CD4-positive, alpha-beta T cell (primary cell): ENCODE measurements around the gene TNFRSF18. TPM values are rescaled to one million over a fixed set of nuclear protein-coding genes. Genes with fewer than 3 reads are reported as not detected.
"Not testable (repeated sequence)": the region's sequence is repeated elsewhere in the genome, so short reads cannot be mapped to it uniquely, and the experiment has no call there.

Experiments used
- ATAC-seq: fragments of 200-7000 bp; cut with Tn5 transposase; one replicate; pipeline ENCODE4 v1.10.0; 2022; ENCODE audit warnings: mild to moderate bottlenecking; ENCODE audit not compliant: poor library complexity
- CTCF ChIA-PET: fragments of 350-600 bp; sonication (Branson Sonifier 250); formaldehyde crosslinking; loops from one replicate; lab custom pipeline; 2021; ENCODE audit warnings: antibody characterized with exemption, inconsistent platforms; lab: Charles Lee
- POLR2A ChIA-PET: fragments of 350-600 bp; sonication (Branson Sonifier 250); formaldehyde crosslinking; loops from one replicate; lab custom pipeline; 2021; ENCODE audit warnings: antibody characterized with exemption, inconsistent platforms; lab: Charles Lee
- DNase-seq, 14 experiments: peaks; one replicate each; pipeline ENCODE4 v3.0.0-alpha.2; 2013 to 2020; ENCODE audit warnings: mixed read lengths in 2 of 14
- H3K27ac ChIP-seq, 2 donors: one replicate each; pipeline versions ENCODE4 v1.5.1 to v1.7.0; 2013; ENCODE audit warnings: low read length in 2 of 2, low read depth in 1 of 2, mild to moderate bottlenecking in 1 of 2
- H3K27me3 ChIP-seq, 2 experiments: 1 replicate in 1 of 2; 2 replicates in 1 of 2; pipeline versions ENCODE4 v1.6.1 to v1.7.0; 2013; ENCODE audit warnings: low read length in 2 of 2, control low read depth in 1 of 2, mild to moderate bottlenecking in 1 of 2, moderate library complexity in 1 of 2; ENCODE audit not compliant: insufficient read depth in 2 of 2, control insufficient read depth in 1 of 2
- H3K36me3 ChIP-seq: one replicate; pipeline ENCODE4 v1.6.1; 2013; ENCODE audit warnings: low read length, control low read depth; ENCODE audit not compliant: insufficient read depth
- H3K4me1 ChIP-seq: one replicate; pipeline ENCODE4 v1.6.1; 2013; ENCODE audit warnings: low read length, control low read depth; ENCODE audit not compliant: insufficient read depth
- H3K4me3 ChIP-seq: one replicate; pipeline ENCODE4 v1.5.1; 2013; ENCODE audit warnings: mild to moderate bottlenecking, low read length, moderate library complexity
- H3K9me3 ChIP-seq, 2 experiments: 1 replicate in 1 of 2; 2 replicates in 1 of 2; pipeline versions ENCODE4 v1.6.1 to v1.7.0; 2013; ENCODE audit warnings: low read length in 2 of 2, mild to moderate bottlenecking in 2 of 2, control low read depth in 1 of 2, moderate library complexity in 1 of 2; ENCODE audit not compliant: control insufficient read depth in 1 of 2, insufficient read depth in 1 of 2
- H3K27ac Mint-ChIP-seq: one replicate; pipeline ENCODE4 v1.8.0; 2020; ENCODE audit warnings: mixed read lengths
- H3K27me3 Mint-ChIP-seq: one replicate; pipeline ENCODE4 v1.8.0; 2021; ENCODE audit warnings: mixed read lengths
- H3K36me3 Mint-ChIP-seq: one replicate; pipeline ENCODE4 v1.8.0; 2021; ENCODE audit warnings: low read depth, mixed read lengths
- H3K4me1 Mint-ChIP-seq: one replicate; pipeline ENCODE4 v1.8.0; 2021; ENCODE audit warnings: low read depth, mixed read lengths
- H3K4me3 Mint-ChIP-seq: one replicate; pipeline ENCODE4 v1.8.0; 2020; ENCODE audit warnings: mild to moderate bottlenecking, mixed read lengths
- H3K9me3 Mint-ChIP-seq: one replicate; pipeline ENCODE4 v1.8.0; 2020; ENCODE audit warnings: mixed read lengths
- CTCF ChIP-seq: fragments of 200-600 bp; IDR thresholded peaks from one replicate; pipeline ENCODE4 v1.8.0; 2022; ENCODE audit warnings: antibody characterized with exemption, mild to moderate bottlenecking
- intact Hi-C, 2 experiments: fragments of 100-400 bp; cut with DNase I in 1 of 2; cut with micrococcal nuclease in 1 of 2; formaldehyde crosslinking; loops; one replicate each; pipeline versions ENCODE4 v1.15.1 to v1.9.0; 2023 to 2025; cut with DNase I, micrococcal nuclease
- total RNA-seq, 174 experiments: library from RNA in 2 of 174; stranded (reverse) in 2 of 174; gene quantifications; one replicate each; pipeline ENCODE4 v1.2.3 and lab custom pipeline; 2021 to 2026

Gene TNFRSF18
- total RNA-seq, 2 experiments from 2014 or later = 14.8 to 17.8 TPM

- intact Hi-C loops = no loop called here
- ChIA-PET CTCF (no interaction called here), POLR2A (no interaction called here)
- H3K4me3 ChIP-seq = no peak overlapping the region
- Mint-ChIP-seq H3K27ac (no peak overlapping the region), H3K4me3 (no peak overlapping the region), H3K4me1 (peaks cover 4% of the 10 kb centered on the region), H3K9me3 (no peaks in the 10 kb centered on the region), H3K36me3 (no peaks in the 10 kb centered on the region), H3K27me3 (peaks cover 5% of the 10 kb centered on the region)
- ATAC-seq = no peak
- H3K27ac ChIP-seq = no peak overlapping the region
- TF ChIP-seq CTCF = no peak
- no peaks in the 10 kb centered on the region for H3K36me3 ChIP-seq
- DNase-seq = peak in 2 of 14 experiments; percentile 8 to 14
- peaks cover 0 to 10% of the 10 kb centered on the region in 2 experiments for H3K9me3 ChIP-seq
- H3K27me3 ChIP-seq = peaks cover 0 to 4% of the 10 kb centered on the region in 2 experiments
- peaks cover 35% of the 10 kb centered on the region for H3K4me1 ChIP-seq
These were observed 28.8 kb downstream of the TNFRSF18 start for GRCh38 chr1:1177452-1178206.

- ATAC-seq (no peak), DNase-seq (no peak)
- H3K27ac ChIP-seq = no peak overlapping the region
- Mint-ChIP-seq H3K27me3 (peaks cover 9% of the 10 kb centered on the region), H3K36me3 (no peaks in the 10 kb centered on the region), H3K4me3 (no peak overlapping the region), H3K9me3 (no peaks in the 10 kb centered on the region), H3K4me1 (peaks cover 9% of the 10 kb centered on the region), H3K27ac (no peak overlapping the region)
- H3K4me3 ChIP-seq = no peak overlapping the region
- CTCF ChIA-PET = no interaction called here
- no peaks in the 10 kb centered on the region for H3K36me3 ChIP-seq
- peaks cover 33% of the 10 kb centered on the region for H3K4me1 ChIP-seq
- intact Hi-C loops = no loop called here
- peaks cover 0 to 4% of the 10 kb centered on the region in 2 experiments for H3K27me3 ChIP-seq
- POLR2A ChIA-PET = no interaction called here
- peaks cover 0 to 10% of the 10 kb centered on the region in 2 experiments for H3K9me3 ChIP-seq
- TF ChIP-seq CTCF = no peak
These were observed 29.5 kb downstream of the TNFRSF18 start for GRCh38 chr1:1176931-1177330.

GRCh38 chr1:1176063-1176761 is 30.2 kb downstream of the TNFRSF18 start:
- H3K9me3 Mint-ChIP-seq, H3K36me3 ChIP-seq, ATAC-seq, H3K27me3 ChIP-seq, H3K36me3 Mint-ChIP-seq, H3K4me3 ChIP-seq, POLR2A ChIA-PET, H3K27me3 Mint-ChIP-seq, H3K4me3 Mint-ChIP-seq, CTCF ChIA-PET, H3K27ac ChIP-seq, H3K4me1 Mint-ChIP-seq, intact Hi-C loops, H3K27ac Mint-ChIP-seq: not testable (repeated sequence)
- Histone ChIP-seq H3K9me3 (peaks cover 0 to 10% of the 10 kb centered on the region in 2 experiments), H3K4me1 (peaks cover 40% of the 10 kb centered on the region)
- peak in 1 of 14 experiments; percentile 29 for DNase-seq
